SK-N-MC (cell line): Measurements from ENCODE around the gene ICAM2.

Experiments used
- EZH2 ChIP-seq: fragments of 200-600 bp; sonication (generic); IDR thresholded peaks from one replicate; pipeline ENCODE4 v1.6.1; 2017; ENCODE audit warnings: antibody characterized with exemption
- POLR2AphosphoS5 ChIP-seq: IDR thresholded peaks from 2 replicates; pipeline ENCODE4 v1.6.1; 2012; ENCODE audit warnings: mild to moderate bottlenecking, low read depth, low read length, borderline replicate concordance

DNA sequence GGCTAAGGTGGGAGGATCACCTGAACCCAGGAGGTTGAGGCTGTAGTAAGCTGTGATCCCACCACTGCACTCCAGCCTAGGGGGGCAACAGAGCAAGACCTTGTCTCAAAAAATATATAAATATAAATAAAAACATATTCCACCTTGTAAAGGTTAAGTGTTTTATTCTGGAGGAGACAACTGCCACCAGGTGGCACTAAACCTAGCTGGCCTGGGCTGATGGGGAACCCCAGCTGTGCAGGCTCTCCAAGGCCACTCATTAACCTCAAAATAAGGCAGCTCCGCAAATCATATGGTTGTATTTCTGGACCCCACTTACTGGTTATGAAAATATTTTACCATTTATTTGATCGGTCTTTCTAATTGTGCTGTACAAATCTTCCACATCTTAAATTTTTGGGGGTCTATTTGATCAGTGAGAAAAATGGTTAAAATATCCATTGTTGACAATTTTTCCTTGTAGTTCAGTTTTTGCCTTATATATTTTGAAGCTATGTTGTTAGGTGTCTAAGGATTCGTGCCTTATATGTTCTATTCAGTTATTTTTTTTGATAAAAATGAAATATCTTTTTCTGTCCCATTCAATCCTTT is 8.5 kb upstream of the ICAM2 start:
- TF ChIP-seq EZH2 (no peak), POLR2AphosphoS5 (no peak)
